Bronchial epithelial cell (primary cell): ENCODE measurements around the gene KLHDC4. TPM values are rescaled to one million over a fixed set of nuclear protein-coding genes. Genes with fewer than 3 reads are reported as not detected.

Experiments
- DNase-seq: peaks from one replicate; pipeline ENCODE4 v3.0.0-alpha.2; 2010; ENCODE audit warnings: low read depth
- FAIRE-seq: peaks from 2 replicates; lab custom pipeline; 2011; peaks lifted over from hg19 to GRCh38; lab: Jason Lieb, UNC
- H3K27me3 ChIP-seq: 2 replicates; pipeline ENCODE4 v1.5.1; 2011; ENCODE audit warnings: low read length; ENCODE audit not compliant: control insufficient read depth, insufficient read depth
- H3K36me3 ChIP-seq: 2 replicates; pipeline ENCODE4 v1.5.1; 2011; ENCODE audit warnings: low read length; ENCODE audit not compliant: control insufficient read depth, insufficient read depth
- H3K4me3 ChIP-seq: 2 replicates; pipeline ENCODE4 v1.5.1; 2011; ENCODE audit warnings: mild to moderate bottlenecking, low read depth, low read length, control low read depth
- CTCF ChIP-seq: IDR thresholded peaks from 2 replicates; pipeline ENCODE4 v1.5.1; 2011; ENCODE audit warnings: mild to moderate bottlenecking, moderate library complexity, low read length, control low read depth, inconsistent platforms; ENCODE audit not compliant: insufficient read depth, severe bottlenecking
- total RNA-seq: library from RNA; depleted of rRNA; stranded (reverse); fragments of >200 nt; gene quantifications from 2 replicates; pipeline ENCODE4 v1.2.1, GENCODE V29; 2014

The KLHDC4 gene
- total RNA-seq, 1 donor from 2014 or later, result 30.8 TPM

GRCh38 chr16:87707714-87708580 is 57.8 kb downstream of the KLHDC4 start:
- no peak for FAIRE-seq
- peaks cover 9% of the 10 kb centered on the region for H3K36me3 ChIP-seq
- no peak for TF ChIP-seq CTCF

GRCh38 chr16:87707097-87707496 is 58.7 kb downstream of the KLHDC4 start:
- no peak for TF ChIP-seq CTCF
- no peak for FAIRE-seq
- peaks cover 12% of the 10 kb centered on the region for H3K36me3 ChIP-seq
- no peak overlapping the region for H3K4me3 ChIP-seq
- no peaks in the 10 kb centered on the region for H3K27me3 ChIP-seq
- DNase-seq, result no peak

More at GRCh38 chr16:87707714-87708580, 57.8 kb downstream of the KLHDC4 start:
- no peaks in the 10 kb centered on the region for H3K27me3 ChIP-seq
- no peak for DNase-seq
- H3K4me3 ChIP-seq, result no peak overlapping the region

GRCh38 chr16:87706278-87707000 is 59.3 kb downstream of the KLHDC4 start:
- no peak for TF ChIP-seq CTCF

GRCh38 chr16:87705771-87706277 is 60.0 kb downstream of the KLHDC4 start:
- Histone ChIP-seq H3K4me3 (no peak overlapping the region), H3K36me3 (peaks cover 16% of the 10 kb centered on the region), H3K27me3 (no peaks in the 10 kb centered on the region)
- no peak for TF ChIP-seq CTCF
- DNase-seq (no peak), FAIRE-seq (no peak)

More at GRCh38 chr16:87706278-87707000, 59.3 kb downstream of the KLHDC4 start:
- FAIRE-seq (no peak), DNase-seq (no peak)
- no peak overlapping the region for H3K4me3 ChIP-seq
- H3K27me3 ChIP-seq, result no peaks in the 10 kb centered on the region
- H3K36me3 ChIP-seq, result peaks cover 16% of the 10 kb centered on the region

- DNase-seq (no peak), FAIRE-seq (no peak)
- TF ChIP-seq CTCF, result no peak
- peaks cover 16% of the 10 kb centered on the region for H3K36me3 ChIP-seq
- H3K4me3 ChIP-seq, result no peak overlapping the region
- no peaks in the 10 kb centered on the region for H3K27me3 ChIP-seq
Observed at GRCh38 chr16:87704754-87705353, 60.9 kb downstream of the KLHDC4 start.
